H1 (cell line): Measurements from ENCODE around the gene PAK6. TPM values are rescaled to one million over a fixed set of nuclear protein-coding genes. Genes with fewer than 3 reads are reported as not detected.
A peak's percentile ranks its signal among the peaks of the same experiment; 100 is the strongest.

Experiments
- CTCF ChIA-PET: fragments of 300-600 bp; sonication (Branson Sonifier 250); formaldehyde crosslinking; loops from one replicate; lab custom pipeline; 2021; ENCODE audit not compliant: partially characterized antibody; lab: Charles Lee
- POLR2A ChIA-PET: fragments of 300-600 bp; sonication (Branson Sonifier 250); formaldehyde crosslinking; loops from one replicate; lab custom pipeline; 2021; ENCODE audit warnings: inconsistent platforms; ENCODE audit not compliant: partially characterized antibody; lab: Charles Lee
- DNase-seq, 2 experiments: peaks; one replicate each; pipeline versions ENCODE4 v3.0.0 to v3.0.0-alpha.2; 2010 to 2022; ENCODE audit warnings: low spot score in 2 of 2, low read depth in 1 of 2, mixed read lengths in 1 of 2
- FAIRE-seq: peaks from 2 replicates; lab custom pipeline; 2011; peaks lifted over from hg19 to GRCh38; lab: Jason Lieb, UNC
- H2AFZ ChIP-seq: 2 replicates; pipeline ENCODE4 v1.8.1; 2012; ENCODE audit warnings: low read length, inconsistent platforms
- H2AK5ac ChIP-seq: 2 replicates; pipeline ENCODE4 v1.6.1; 2013; ENCODE audit warnings: low read depth, low read length
- H2BK120ac ChIP-seq: replicated peaks from 2 replicates; pipeline ENCODE3; 2013; ENCODE audit warnings: low read depth, low read length, inconsistent platforms
- H2BK12ac ChIP-seq: 2 replicates; pipeline ENCODE4 v1.6.1; 2013; ENCODE audit warnings: low read depth, low read length
- H2BK15ac ChIP-seq: 2 replicates; pipeline ENCODE4 v1.6.1; 2013; ENCODE audit warnings: low read length
- H2BK20ac ChIP-seq: 2 replicates; pipeline ENCODE4 v1.6.1; 2013; ENCODE audit warnings: low read length
- H2BK5ac ChIP-seq: 2 replicates; pipeline ENCODE4 v1.6.1; 2013; ENCODE audit warnings: low read depth, low read length
- H3K14ac ChIP-seq: 2 replicates; pipeline ENCODE4 v1.6.1; 2013; ENCODE audit warnings: inconsistent platforms; ENCODE audit not compliant: insufficient read length
- H3K18ac ChIP-seq: 2 replicates; pipeline ENCODE4 v1.6.1; 2013; ENCODE audit warnings: low read length; ENCODE audit errors: extremely low read depth
- H3K23ac ChIP-seq: 2 replicates; pipeline ENCODE4 v1.6.1; 2013; ENCODE audit warnings: inconsistent platforms; ENCODE audit not compliant: insufficient read length
- H3K23me2 ChIP-seq: 2 replicates; pipeline ENCODE4 v1.6.1; 2013; ENCODE audit warnings: low read depth, low read length
- H3K27ac ChIP-seq: 2 replicates; pipeline ENCODE4 v1.6.1; 2011; ENCODE audit warnings: low read depth, low read length, inconsistent platforms
- H3K27me3 ChIP-seq, 4 experiments: replicated peaks in 1 of 4; 1 replicate in 1 of 4; 2 replicates in 3 of 4; pipeline versions ENCODE4 v1.6.1 to v1.8.1; 2011 to 2013; ENCODE audit warnings: low read length in 3 of 4, mild to moderate bottlenecking in 3 of 4, inconsistent platforms in 2 of 4, mixed read lengths in 2 of 4, moderate library complexity in 1 of 4; ENCODE audit not compliant: control insufficient read depth in 3 of 4, insufficient read depth in 3 of 4; ENCODE audit errors: extremely low read depth in 1 of 4
- H3K36me3 ChIP-seq, 4 experiments: 2 replicates each; pipeline versions ENCODE4 v1.6.1 to v1.8.1; 2011 to 2013; ENCODE audit warnings: mild to moderate bottlenecking in 4 of 4, low read length in 3 of 4, moderate library complexity in 2 of 4, control low read depth in 1 of 4, inconsistent platforms in 1 of 4; ENCODE audit not compliant: insufficient read depth in 4 of 4, control insufficient read depth in 2 of 4
- H3K4ac ChIP-seq: replicated peaks from 2 replicates; pipeline ENCODE3; 2013; ENCODE audit warnings: low read length, low read depth, mixed read lengths, inconsistent platforms; ENCODE audit not compliant: insufficient read length
- H3K4me1 ChIP-seq, 4 experiments: replicated peaks in 1 of 4; 1 replicate in 1 of 4; 2 replicates in 3 of 4; pipeline versions ENCODE4 v1.6.1 to v1.8.1; 2011 to 2013; ENCODE audit warnings: low read length in 3 of 4, inconsistent platforms in 2 of 4, mixed read lengths in 1 of 4; ENCODE audit not compliant: insufficient read depth in 4 of 4, control insufficient read depth in 3 of 4
- H3K4me2 ChIP-seq, 2 experiments: 2 replicates each; pipeline versions ENCODE4 v1.6.1 to v1.8.1; 2011 to 2013; ENCODE audit warnings: low read depth in 2 of 2, low read length in 2 of 2, control low read depth in 1 of 2, inconsistent platforms in 1 of 2, mild to moderate bottlenecking in 1 of 2; ENCODE audit not compliant: insufficient read depth in 1 of 2
- H3K4me3 ChIP-seq, 4 experiments: fragments of 200-600, 300-600 bp in 1 of 4; sonication (generic), shearing (Covaris generic), sonication (Bioruptor Twin) in 1 of 4; 2 replicates each; pipeline versions ENCODE4 v1.5.1 to v1.8.1; 2011 to 2016; ENCODE audit warnings: low read length in 4 of 4, low read depth in 3 of 4, control low read depth in 2 of 4, inconsistent platforms in 2 of 4, mild to moderate bottlenecking in 2 of 4, mixed read lengths in 1 of 4, moderate library complexity in 1 of 4; ENCODE audit not compliant: insufficient read depth in 2 of 4; ENCODE audit errors: extremely low read depth in 1 of 4
- H3K56ac ChIP-seq: replicated peaks from 2 replicates; pipeline ENCODE3; 2013; ENCODE audit warnings: low read depth, mild to moderate bottlenecking, mixed read lengths, low read length, inconsistent platforms; ENCODE audit not compliant: insufficient read length
- H3K79me1 ChIP-seq: 2 replicates; pipeline ENCODE4 v1.6.1; 2013; ENCODE audit warnings: low read depth, low read length, control low read depth
- H3K79me2 ChIP-seq, 2 experiments: 2 replicates each; pipeline versions ENCODE4 v1.6.1 to v1.8.1; 2012 to 2013; ENCODE audit warnings: low read length in 2 of 2, mild to moderate bottlenecking in 2 of 2, inconsistent platforms in 1 of 2; ENCODE audit not compliant: insufficient read depth in 2 of 2, control insufficient read depth in 1 of 2
- H3K9ac ChIP-seq, 4 experiments: replicated peaks in 1 of 4; 1 replicate in 1 of 4; 2 replicates in 3 of 4; pipeline versions ENCODE4 v1.6.1 to v1.8.1; 2011 to 2013; ENCODE audit warnings: low read depth in 3 of 4, low read length in 3 of 4, control low read depth in 2 of 4, mild to moderate bottlenecking in 2 of 4, moderate library complexity in 2 of 4, inconsistent platforms in 1 of 4; ENCODE audit errors: extremely low read depth in 1 of 4
- H3K9me3 ChIP-seq, 2 experiments: 2 replicates each; pipeline versions ENCODE4 v1.6.1 to v1.8.1; 2012 to 2013; ENCODE audit warnings: mild to moderate bottlenecking in 2 of 2, moderate library complexity in 2 of 2, control low read depth in 1 of 2, inconsistent platforms in 1 of 2, low read depth in 1 of 2, low read length in 1 of 2, mixed read lengths in 1 of 2; ENCODE audit not compliant: insufficient read depth in 2 of 2
- H4K20me1 ChIP-seq, 2 experiments: replicated peaks in 1 of 2; 2 replicates each; pipeline versions ENCODE3 to v1.8.1; 2011 to 2013; ENCODE audit warnings: inconsistent platforms in 2 of 2, low read length in 2 of 2, mild to moderate bottlenecking in 1 of 2; ENCODE audit not compliant: insufficient read depth in 2 of 2, control insufficient read depth in 1 of 2
- H4K5ac ChIP-seq: 2 replicates; pipeline ENCODE4 v1.6.1; 2013; ENCODE audit warnings: low read length, low read depth, mixed read lengths, inconsistent platforms; ENCODE audit not compliant: insufficient read length
- H4K8ac ChIP-seq: 2 replicates; pipeline ENCODE4 v1.8.0; 2013; ENCODE audit warnings: mild to moderate bottlenecking, moderate library complexity, low read length, inconsistent platforms; ENCODE audit not compliant: insufficient read depth; ENCODE audit errors: extremely low read depth
- H4K91ac ChIP-seq: replicated peaks from 2 replicates; pipeline ENCODE3; 2013; ENCODE audit warnings: low read length, mixed read lengths, inconsistent platforms; ENCODE audit not compliant: insufficient read length
- HDAC6 ChIP-seq: IDR thresholded peaks from one replicate; pipeline ENCODE4 v1.7.1; 2012; ENCODE audit warnings: low read depth, mild to moderate bottlenecking, inconsistent platforms, low read length, moderate library complexity
- WGBS, 2 experiments: shearing (Covaris generic) in 1 of 2; methylation state at CpG; one replicate each; pipeline versions ENCODE4 v1.1.6 to v1.1.7; 2013 to 2015; ENCODE audit warnings: low lambda C conversion rate in 2 of 2, mixed read lengths in 2 of 2, inconsistent platforms in 1 of 2, low coverage in 1 of 2, missing lambda C conversion rate in 1 of 2; ENCODE audit not compliant: insufficient replicate concordance in 2 of 2, insufficient coverage in 1 of 2, insufficient read length in 1 of 2; ENCODE audit errors: extremely low coverage in 1 of 2, missing lambda C conversion rate in 1 of 2; 5-methylcytosine and 5-hydroxymethylcytosine counted together
- polyA plus RNA-seq, 7 experiments: library from polyadenylated mRNA; depleted of rRNA in 3 of 7; stranded (reverse) in 5 of 7; unstranded in 2 of 7; fragments of >200 nt in 5 of 7; fragments of 200-250 nt in 2 of 7; gene quantifications; 1 replicate in 5 of 7; 2 replicates in 1 of 7; 4 replicates in 1 of 7; pipeline versions ENCODE4 v1.2.1 to v1.2.3, GENCODE V29; 2011 to 2013; ENCODE audit warnings: missing spikeins in 2 of 7, mixed read lengths in 2 of 7
- total RNA-seq: library from RNA; stranded (reverse); fragmentation: NEBNext Ultra II Directional; extraction: Animal tissue kit (Norgen Biotek cat#: 25700); gene quantifications from 2 replicates; pipeline ENCODE4 v1.2.1, GENCODE V29; 2021

Gene PAK6
- total and polyA plus RNA-seq, 2 of the 8 experiments (the other 6 are each of a cell fraction or from before 2014, with no cell fraction given), result 6.9 to 9.4 TPM

- FAIRE-seq (no peak), DNase-seq (no peak)
- Histone ChIP-seq H3K79me1 (no peaks in the 10 kb centered on the region), H3K9ac (no peak overlapping the region), H3K23me2 (no peaks in the 10 kb centered on the region), H3K4ac (no peak overlapping the region), H3K36me3 (no peaks in the 10 kb centered on the region; a peak in 1 of 8 replicates), H3K56ac (no peak overlapping the region), H2BK12ac (no peak overlapping the region), H3K4me2 (no peak overlapping the region), H2AFZ (no peak overlapping the region), H2BK5ac (no peak overlapping the region; the same call in 1 of the 2 replicates), H3K27me3 (no peaks in the 10 kb centered on the region), H2BK120ac (no peak overlapping the region), H3K23ac (no peak overlapping the region), H2BK15ac (no peak overlapping the region), H3K79me2 (no peaks in the 10 kb centered on the region), H4K20me1 (no peaks in the 10 kb centered on the region), H2AK5ac (no peak overlapping the region), H4K8ac (no peak overlapping the region), H3K4me3 (no peak overlapping the region), H4K5ac (no peak overlapping the region), H3K14ac (no peak overlapping the region), H3K18ac (peak overlapping the region; percentile 32; the same call in 1 of the 2 replicates), H3K9me3 (no peaks in the 10 kb centered on the region), H3K4me1 (peaks cover 0 to 4% (median under 1%) of the 10 kb centered on the region in 4 experiments; a peak in 5 of 7 replicates), H4K91ac (no peak overlapping the region), H2BK20ac (no peak overlapping the region), H3K27ac (no peak overlapping the region)
- 90% methylated on average over 25 of the region's 25 CpGs; no CpG with 5 or more reads in 1 of the 2 experiments for WGBS, 2 experiments
- ChIA-PET CTCF (interaction anchor here (0.6 to 27.9 kb wide), 20 partner anchors 13 to 1003 kb away, joined by 3 to 1340 read pairs (median 23); partner anchors contain the start of genes ANKRD63, BMF, CCDC9B and INAFM2), POLR2A (interaction anchor here (1.0 to 2.7 kb wide), 5 partner anchors 17 to 43 kb away, joined by 3 to 11 read pairs (median 3); no protein-coding TSS in a partner anchor)
- no peak for TF ChIP-seq HDAC6
These were observed 33.0 kb downstream of the PAK6 start for GRCh38 chr15:40271685-40272484.
